ENCODE data around the gene PCSK2. TPM values are rescaled to one million over a fixed set of nuclear protein-coding genes. Genes with fewer than 3 reads are reported as not detected.

The PCSK2 gene
- total RNA-seq, 1 donor from 2014 or later, result 0.52 TPM

GRCh38 chr20:17465236-17465635 lies 238.4 kb downstream of the PCSK2 start:
- H3K4me1 ChIP-seq (ENCODE audit: control insufficient read depth in 3 of 3, insufficient read depth in 3 of 3, low read length in 3 of 3), result no peaks in the 10 kb centered on the region
- no peaks in the 10 kb centered on the region for H3K27me3 ChIP-seq (ENCODE audit: control insufficient read depth in 3 of 3, insufficient read depth in 3 of 3, low read length in 3 of 3)
- H3K36me3 ChIP-seq (ENCODE audit: control insufficient read depth in 3 of 3, insufficient read depth in 3 of 3, low read length in 3 of 3), result no peaks in the 10 kb centered on the region
- peaks cover 0 to 3% (median 0%) of the 10 kb centered on the region in 3 donors for H3K9me3 ChIP-seq (ENCODE audit: control insufficient read depth in 3 of 3, low read length in 3 of 3)
- no peak overlapping the region for H3K4me3 ChIP-seq (ENCODE audit: low read length in 3 of 3)
- H3K27ac ChIP-seq (ENCODE audit: low read depth, low read length), result no peak overlapping the region
- no peak overlapping the region for H3K9ac ChIP-seq (ENCODE audit: low read depth in 1 of 3, low read length in 3 of 3)

GRCh38 chr20:17466641-17467040 lies 239.8 kb downstream of the PCSK2 start:
- Histone ChIP-seq H3K4me1 (ENCODE audit: control insufficient read depth in 3 of 3, insufficient read depth in 3 of 3, low read length in 3 of 3) (no peaks in the 10 kb centered on the region), H3K27me3 (ENCODE audit: control insufficient read depth in 3 of 3, insufficient read depth in 3 of 3, low read length in 3 of 3) (no peaks in the 10 kb centered on the region), H3K4me3 (ENCODE audit: low read length in 3 of 3) (no peak overlapping the region), H3K36me3 (ENCODE audit: control insufficient read depth in 3 of 3, insufficient read depth in 3 of 3, low read length in 3 of 3) (no peaks in the 10 kb centered on the region), H3K27ac (ENCODE audit: low read depth, low read length) (no peak overlapping the region), H3K9me3 (ENCODE audit: control insufficient read depth in 3 of 3, low read length in 3 of 3) (peaks cover 0 to 3% (median 0%) of the 10 kb centered on the region in 3 donors), H3K9ac (ENCODE audit: low read depth in 1 of 3, low read length in 3 of 3) (no peak overlapping the region)

GRCh38 chr20:17467120-17467655 lies 240.3 kb downstream of the PCSK2 start:
- Histone ChIP-seq H3K9ac (ENCODE audit: low read depth in 1 of 3, low read length in 3 of 3) (no peak overlapping the region), H3K36me3 (ENCODE audit: control insufficient read depth in 3 of 3, insufficient read depth in 3 of 3, low read length in 3 of 3) (no peaks in the 10 kb centered on the region), H3K27ac (ENCODE audit: low read depth, low read length) (no peak overlapping the region), H3K4me3 (ENCODE audit: low read length in 3 of 3) (no peak overlapping the region), H3K4me1 (ENCODE audit: control insufficient read depth in 3 of 3, insufficient read depth in 3 of 3, low read length in 3 of 3) (no peaks in the 10 kb centered on the region), H3K9me3 (ENCODE audit: control insufficient read depth in 3 of 3, low read length in 3 of 3) (peaks cover 0 to 3% (median 0%) of the 10 kb centered on the region in 3 donors), H3K27me3 (ENCODE audit: control insufficient read depth in 3 of 3, insufficient read depth in 3 of 3, low read length in 3 of 3) (no peaks in the 10 kb centered on the region)

GRCh38 chr20:17468073-17468840 lies 241.4 kb downstream of the PCSK2 start:
- Histone ChIP-seq H3K9ac (ENCODE audit: low read depth in 1 of 3, low read length in 3 of 3) (no peak overlapping the region), H3K27ac (ENCODE audit: low read depth, low read length) (no peak overlapping the region), H3K4me3 (ENCODE audit: low read length in 3 of 3) (no peak overlapping the region), H3K36me3 (ENCODE audit: control insufficient read depth in 3 of 3, insufficient read depth in 3 of 3, low read length in 3 of 3) (no peaks in the 10 kb centered on the region), H3K4me1 (ENCODE audit: control insufficient read depth in 3 of 3, insufficient read depth in 3 of 3, low read length in 3 of 3) (no peaks in the 10 kb centered on the region), H3K27me3 (ENCODE audit: control insufficient read depth in 3 of 3, insufficient read depth in 3 of 3, low read length in 3 of 3) (no peaks in the 10 kb centered on the region), H3K9me3 (ENCODE audit: control insufficient read depth in 3 of 3, low read length in 3 of 3) (peaks cover 0 to 3% (median 0%) of the 10 kb centered on the region in 3 donors)

GRCh38 chr20:17469246-17470030 lies 242.6 kb downstream of the PCSK2 start:
- Histone ChIP-seq H3K27ac (ENCODE audit: low read depth, low read length) (no peak overlapping the region), H3K9ac (ENCODE audit: low read depth in 1 of 3, low read length in 3 of 3) (no peak overlapping the region), H3K36me3 (ENCODE audit: control insufficient read depth in 3 of 3, insufficient read depth in 3 of 3, low read length in 3 of 3) (no peaks in the 10 kb centered on the region), H3K4me3 (ENCODE audit: low read length in 3 of 3) (no peak overlapping the region), H3K27me3 (ENCODE audit: control insufficient read depth in 3 of 3, insufficient read depth in 3 of 3, low read length in 3 of 3) (no peaks in the 10 kb centered on the region), H3K9me3 (ENCODE audit: control insufficient read depth in 3 of 3, low read length in 3 of 3) (peaks cover 0 to 3% (median 0%) of the 10 kb centered on the region in 3 donors), H3K4me1 (ENCODE audit: control insufficient read depth in 3 of 3, insufficient read depth in 3 of 3, low read length in 3 of 3) (no peaks in the 10 kb centered on the region)

- Histone ChIP-seq H3K9ac (ENCODE audit: low read depth in 1 of 3, low read length in 3 of 3) (no peak overlapping the region), H3K27ac (ENCODE audit: low read depth, low read length) (no peak overlapping the region), H3K4me1 (ENCODE audit: control insufficient read depth in 3 of 3, insufficient read depth in 3 of 3, low read length in 3 of 3) (no peaks in the 10 kb centered on the region), H3K9me3 (ENCODE audit: control insufficient read depth in 3 of 3, low read length in 3 of 3) (no peaks in the 10 kb centered on the region), H3K36me3 (ENCODE audit: control insufficient read depth in 3 of 3, insufficient read depth in 3 of 3, low read length in 3 of 3) (no peaks in the 10 kb centered on the region), H3K4me3 (ENCODE audit: low read length in 3 of 3) (no peak overlapping the region), H3K27me3 (ENCODE audit: control insufficient read depth in 3 of 3, insufficient read depth in 3 of 3, low read length in 3 of 3) (no peaks in the 10 kb centered on the region)
Measured at GRCh38 chr20:17470521-17470920, 243.7 kb downstream of the PCSK2 start.

GRCh38 chr20:17470973-17471372 lies 244.1 kb downstream of the PCSK2 start:
- Histone ChIP-seq H3K9ac (ENCODE audit: low read depth in 1 of 3, low read length in 3 of 3) (no peak overlapping the region), H3K36me3 (ENCODE audit: control insufficient read depth in 3 of 3, insufficient read depth in 3 of 3, low read length in 3 of 3) (no peaks in the 10 kb centered on the region), H3K4me3 (ENCODE audit: low read length in 3 of 3) (no peak overlapping the region), H3K27ac (ENCODE audit: low read depth, low read length) (no peak overlapping the region), H3K9me3 (ENCODE audit: control insufficient read depth in 3 of 3, low read length in 3 of 3) (no peaks in the 10 kb centered on the region), H3K4me1 (ENCODE audit: control insufficient read depth in 3 of 3, insufficient read depth in 3 of 3, low read length in 3 of 3) (no peaks in the 10 kb centered on the region), H3K27me3 (ENCODE audit: control insufficient read depth in 3 of 3, insufficient read depth in 3 of 3, low read length in 3 of 3) (no peaks in the 10 kb centered on the region)

GRCh38 chr20:17471606-17472187 lies 244.9 kb downstream of the PCSK2 start:
- no peak overlapping the region for H3K9ac ChIP-seq (ENCODE audit: low read depth in 1 of 3, low read length in 3 of 3)
- no peak overlapping the region for H3K4me3 ChIP-seq (ENCODE audit: low read length in 3 of 3)
- H3K27ac ChIP-seq (ENCODE audit: low read depth, low read length), result no peak overlapping the region
- H3K27me3 ChIP-seq (ENCODE audit: control insufficient read depth in 3 of 3, insufficient read depth in 3 of 3, low read length in 3 of 3), result no peaks in the 10 kb centered on the region
- H3K36me3 ChIP-seq (ENCODE audit: control insufficient read depth in 3 of 3, insufficient read depth in 3 of 3, low read length in 3 of 3), result no peaks in the 10 kb centered on the region
- no peaks in the 10 kb centered on the region for H3K9me3 ChIP-seq (ENCODE audit: control insufficient read depth in 3 of 3, low read length in 3 of 3)
- H3K4me1 ChIP-seq (ENCODE audit: control insufficient read depth in 3 of 3, insufficient read depth in 3 of 3, low read length in 3 of 3), result no peaks in the 10 kb centered on the region

- Histone ChIP-seq H3K4me1 (ENCODE audit: control insufficient read depth in 3 of 3, insufficient read depth in 3 of 3, low read length in 3 of 3) (no peaks in the 10 kb centered on the region), H3K9ac (ENCODE audit: low read depth in 1 of 3, low read length in 3 of 3) (no peak overlapping the region), H3K27me3 (ENCODE audit: control insufficient read depth in 3 of 3, insufficient read depth in 3 of 3, low read length in 3 of 3) (no peaks in the 10 kb centered on the region)
Measured at GRCh38 chr20:17473659-17474058, 246.8 kb downstream of the PCSK2 start.

More at GRCh38 chr20:17473659-17474058, 246.8 kb downstream of the PCSK2 start:
- Histone ChIP-seq H3K9me3 (ENCODE audit: control insufficient read depth in 3 of 3, low read length in 3 of 3) (no peaks in the 10 kb centered on the region), H3K27ac (ENCODE audit: low read depth, low read length) (no peak overlapping the region), H3K36me3 (ENCODE audit: control insufficient read depth in 3 of 3, insufficient read depth in 3 of 3, low read length in 3 of 3) (no peaks in the 10 kb centered on the region), H3K4me3 (ENCODE audit: low read length in 3 of 3) (no peak overlapping the region)
